Ovary (tissue), 9 donors: ENCODE measurements around the gene CRAMP1. TPM values are rescaled to one million over a fixed set of nuclear protein-coding genes. Genes with fewer than 3 reads are reported as not detected.
"Not testable (repeated sequence)": the region's sequence is repeated elsewhere in the genome, so short reads cannot be mapped to it uniquely, and the experiment has no call there.

Experiments
- DNase-seq, 5 donors: peaks; one replicate each; pipeline ENCODE4 v3.0.0-alpha.2; 2019 to 2020
- H3K27ac ChIP-seq, 2 donors: fragments of 200-600 bp; one replicate each; pipeline versions ENCODE4 v1.5.1 to v1.8.0; 2019 to 2022
- H3K27me3 ChIP-seq: fragments of 200-600 bp; one replicate; pipeline ENCODE4 v1.8.0; 2022
- H3K36me3 ChIP-seq: fragments of 200-600 bp; sonication (generic); one replicate; pipeline ENCODE4 v1.5.1; 2019
- H3K4me1 ChIP-seq: one replicate; pipeline ENCODE4 v1.8.1; 2013; ENCODE audit warnings: mild to moderate bottlenecking, moderate library complexity; ENCODE audit not compliant: insufficient read depth
- H3K4me3 ChIP-seq: fragments of 200-600 bp; sonication (generic); one replicate; pipeline ENCODE4 v1.5.1; 2017
- H3K9me3 ChIP-seq, 2 donors: fragments of 200-600 bp in 1 of 2; sonication (generic) in 1 of 2; one replicate each; pipeline versions ENCODE4 v1.5.1 to v1.8.1; 2013 to 2019; ENCODE audit warnings: mild to moderate bottlenecking in 1 of 2, moderate library complexity in 1 of 2
- EP300 ChIP-seq: sonication (generic); formaldehyde crosslinking; IDR thresholded peaks from one replicate; pipeline ENCODE4 v1.6.1; 2017; ENCODE audit warnings: antibody characterized with exemption
- POLR2A ChIP-seq: fragments of 450-650 bp; IDR thresholded peaks from one replicate; pipeline ENCODE4 v1.6.1; 2017; ENCODE audit warnings: antibody characterized with exemption, mild to moderate bottlenecking, moderate library complexity
- WGBS, 3 donors: extraction: QIAGEN DNeasy Blood & Tissue Kit in 1 of 3; methylation state at CpG; one replicate each; pipeline versions ENCODE4 v1.1.5 to v1.1.7; 2013 to 2017; 5-methylcytosine and 5-hydroxymethylcytosine counted together
- intact Hi-C, 4 donors: fragments of 100-400 bp; cut with DNase I; formaldehyde crosslinking; loops; one replicate each; pipeline versions ENCODE4 v1.11.0 to v1.15.1; 2022 to 2023
- polyA plus RNA-seq, 2 donors: library from polyadenylated mRNA; stranded (reverse); fragments of 200-250 nt in 1 of 2; fragments of 350-450 nt in 1 of 2; fragmentation: Illumina TruSeq in 1 of 2; extraction: RNeasy Lipid Tissue Mini Kit (QIAGEN cat#74804) in 1 of 2; gene quantifications; one replicate each; pipeline ENCODE4 v1.2.3, GENCODE V29; 2013 to 2014
- total RNA-seq, 7 donors: library from RNA; depleted of rRNA in 2 of 7; stranded (reverse); fragments of >200 nt in 2 of 7; fragmentation: NEBNext Ultra II Directional in 3 of 7; extraction: Animal tissue kit (Norgen Biotek cat#: 25700) in 3 of 7; gene quantifications; one replicate each; pipeline versions ENCODE4 v1.1.0 to v1.2.4, GENCODE V29; 2016 to 2023
- TF ChIP-seq, protein P1 (sequence below), 3 donors: fragments of 450-650 bp in 2 of 3; fragments of 200-600 bp in 1 of 3; IDR thresholded peaks; one replicate each; pipeline versions ENCODE4 v1.5.1 to v1.8.0; 2016 to 2022; ENCODE audit warnings: antibody characterized with exemption in 3 of 3, mild to moderate bottlenecking in 1 of 3
- donor health status: DM: no; HTN: no; CAD: no; lungs with moderate emphysema.
- donor health status: DM: no; HTN: no; CAD: no.
- donor health status: Bipolar disorder and iron deficiency.
- donor health status: DM: yes; HTN: yes; CAD: no.
- donor health status: DM: no; HTN: no; CAD: no.
- donor health status: DM: yes; HTN: yes; CAD: no.

Gene CRAMP1
- total and polyA plus RNA-seq, 9 donors, result 6.9 to 21.0 (median 17.4) TPM

DNA sequence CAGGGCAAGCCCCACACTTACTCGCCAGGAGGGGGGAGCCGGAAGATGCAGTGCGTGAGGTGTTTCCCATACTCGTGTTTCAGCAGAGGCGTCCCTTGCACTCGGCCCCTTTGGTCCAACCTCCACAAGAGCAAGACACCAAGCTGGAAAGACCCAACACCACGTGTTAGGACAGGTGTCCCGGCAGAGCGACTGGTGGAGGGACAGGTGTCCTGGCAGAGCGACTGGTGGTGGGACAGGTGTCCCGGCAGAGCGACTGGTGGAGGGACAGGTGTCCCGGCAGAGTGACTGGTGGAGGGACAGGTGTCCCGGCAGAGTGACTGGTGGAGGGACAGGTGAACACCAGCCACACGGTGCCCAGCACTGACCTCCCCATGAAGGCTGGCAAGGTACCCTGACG lies 19.7 kb upstream of the CRAMP1 start:
- 90 to 94% (median 90%) methylated on average over 16 of the region's 16 CpGs for WGBS, 3 donors
- no peaks in the 10 kb centered on the region for H3K36me3 ChIP-seq
- no peaks in the 10 kb centered on the region for H3K9me3 ChIP-seq
- H3K27ac ChIP-seq, result no peak overlapping the region
- H3K27me3 ChIP-seq, result no peaks in the 10 kb centered on the region
- no peak overlapping the region for H3K4me3 ChIP-seq
- DNase-seq, result no peak
- TF ChIP-seq, protein P1, sequence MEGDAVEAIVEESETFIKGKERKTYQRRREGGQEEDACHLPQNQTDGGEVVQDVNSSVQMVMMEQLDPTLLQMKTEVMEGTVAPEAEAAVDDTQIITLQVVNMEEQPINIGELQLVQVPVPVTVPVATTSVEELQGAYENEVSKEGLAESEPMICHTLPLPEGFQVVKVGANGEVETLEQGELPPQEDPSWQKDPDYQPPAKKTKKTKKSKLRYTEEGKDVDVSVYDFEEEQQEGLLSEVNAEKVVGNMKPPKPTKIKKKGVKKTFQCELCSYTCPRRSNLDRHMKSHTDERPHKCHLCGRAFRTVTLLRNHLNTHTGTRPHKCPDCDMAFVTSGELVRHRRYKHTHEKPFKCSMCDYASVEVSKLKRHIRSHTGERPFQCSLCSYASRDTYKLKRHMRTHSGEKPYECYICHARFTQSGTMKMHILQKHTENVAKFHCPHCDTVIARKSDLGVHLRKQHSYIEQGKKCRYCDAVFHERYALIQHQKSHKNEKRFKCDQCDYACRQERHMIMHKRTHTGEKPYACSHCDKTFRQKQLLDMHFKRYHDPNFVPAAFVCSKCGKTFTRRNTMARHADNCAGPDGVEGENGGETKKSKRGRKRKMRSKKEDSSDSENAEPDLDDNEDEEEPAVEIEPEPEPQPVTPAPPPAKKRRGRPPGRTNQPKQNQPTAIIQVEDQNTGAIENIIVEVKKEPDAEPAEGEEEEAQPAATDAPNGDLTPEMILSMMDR (IDR thresholded peaks at IDR 0.05), result no peak
- TF ChIP-seq EP300 (no peak), POLR2A (no peak)
- no peaks in the 10 kb centered on the region for H3K4me1 ChIP-seq
- intact Hi-C loops, result no loop called here

DNA sequence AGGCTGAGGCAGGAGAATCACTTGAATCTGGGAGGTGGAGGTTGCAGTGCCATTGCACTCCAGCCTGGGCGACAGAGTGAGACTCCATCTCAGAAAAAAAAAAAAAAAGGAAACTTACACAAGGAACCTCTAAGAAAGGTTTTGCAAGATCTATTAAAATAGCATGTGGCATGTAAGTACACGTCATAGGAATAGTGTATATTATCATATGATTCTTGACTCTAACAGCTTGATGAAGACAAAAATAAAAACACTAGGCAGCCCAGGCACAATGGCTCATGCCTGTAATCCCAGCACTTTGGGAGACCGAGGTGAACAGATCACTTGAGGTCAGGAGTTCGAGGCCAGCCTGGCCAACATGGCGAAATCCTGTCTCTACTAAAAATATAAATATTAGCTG lies 16.6 kb upstream of the CRAMP1 start:
- 71 to 84% (median 73%) methylated on average over 5 of the region's 5 CpGs for whole genome bisulfite sequencing, 3 donors
- H3K9me3 ChIP-seq, H3K27me3 ChIP-seq, intact Hi-C loops, H3K4me3 ChIP-seq, H3K27ac ChIP-seq, H3K4me1 ChIP-seq, DNase-seq, H3K36me3 ChIP-seq: not testable (repeated sequence)

DNA sequence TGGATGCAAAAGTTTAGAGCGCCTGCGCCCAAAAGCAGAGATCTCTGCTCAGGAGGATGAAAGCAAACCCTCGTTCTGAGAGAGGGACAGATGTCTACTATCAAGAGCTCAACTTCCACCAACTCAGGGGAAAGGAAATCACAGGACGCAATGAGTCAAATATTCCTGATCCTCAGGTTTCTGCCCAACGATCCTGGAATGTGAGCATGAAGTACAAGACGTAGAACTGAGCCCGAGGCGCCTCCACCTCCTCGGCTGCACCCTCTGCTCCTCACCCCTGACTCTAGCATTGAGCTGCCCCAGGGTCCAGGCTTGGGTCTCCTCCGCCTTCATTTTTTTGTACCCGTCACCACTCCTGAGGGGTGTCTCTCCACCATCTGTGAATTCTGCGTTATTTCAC lies 15.6 kb upstream of the CRAMP1 start:
- Histone ChIP-seq H3K4me3 (no peak overlapping the region), H3K36me3 (no peaks in the 10 kb centered on the region), H3K27me3 (no peaks in the 10 kb centered on the region), H3K9me3 (no peaks in the 10 kb centered on the region), H3K4me1 (no peaks in the 10 kb centered on the region), H3K27ac (no peak overlapping the region)
- 74 to 83% (median 80%) methylated on average over 12 of the region's 12 CpGs for WGBS, 3 donors
- DNase-seq, result no peak
- intact Hi-C loops, result no loop called here
- no peak for TF ChIP-seq POLR2A

DNA sequence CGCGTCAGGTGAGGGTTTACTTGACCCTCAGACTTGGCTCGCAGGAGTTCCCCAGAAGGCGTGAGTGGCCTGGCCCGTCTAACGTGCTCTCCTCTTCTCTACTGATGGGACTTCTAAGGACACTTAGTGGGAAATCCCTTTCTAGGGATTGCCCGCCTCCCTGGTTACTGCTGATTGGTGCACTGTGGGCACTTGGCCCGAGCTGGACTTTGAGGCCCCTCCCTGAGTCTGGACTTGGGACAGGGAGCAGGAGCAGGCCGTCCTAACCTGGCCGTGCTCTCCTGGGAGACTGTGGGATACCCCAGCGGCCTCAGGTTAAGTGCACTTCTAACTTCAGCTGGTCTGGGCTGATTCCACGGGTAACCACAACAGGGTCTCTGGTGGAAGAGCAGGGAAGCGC lies 15.0 kb upstream of the CRAMP1 start:
- Histone ChIP-seq H3K4me1 (no peaks in the 10 kb centered on the region), H3K9me3 (no peaks in the 10 kb centered on the region), H3K4me3 (no peak overlapping the region), H3K27me3 (no peaks in the 10 kb centered on the region), H3K36me3 (no peaks in the 10 kb centered on the region), H3K27ac (no peak overlapping the region)
- 86 to 89% (median 87%) methylated on average over 13 of the region's 13 CpGs for whole genome bisulfite sequencing, 3 donors
- DNase-seq, result no peak
- no peak for TF ChIP-seq POLR2A
- TF ChIP-seq, protein P1 (IDR thresholded peaks at IDR 0.05), result no peak
- no peak for TF ChIP-seq EP300
- intact Hi-C loops, result no loop called here

DNA sequence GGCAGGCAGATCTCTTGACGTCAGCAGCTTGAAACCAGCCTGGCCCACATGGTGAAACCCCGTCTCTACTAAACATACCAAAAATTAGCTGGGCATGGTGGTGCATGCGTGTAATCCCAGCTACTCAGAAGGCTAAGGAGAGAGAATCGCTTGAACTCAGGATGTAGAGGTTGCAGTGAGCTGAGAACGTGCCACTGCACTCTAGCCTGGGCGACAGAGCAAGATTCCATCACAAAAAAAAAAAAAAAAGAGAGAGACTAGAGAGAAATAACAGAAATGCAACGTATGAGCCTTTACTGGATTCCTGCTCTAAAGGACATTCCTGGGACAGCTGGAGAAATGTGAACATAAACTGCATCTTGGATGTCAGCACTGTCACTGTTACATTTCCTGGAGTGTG lies 11.1 kb upstream of the CRAMP1 start:
- TF ChIP-seq, protein P1 (IDR thresholded peaks at IDR 0.05), result no peak
- TF ChIP-seq EP300, result no peak
- TF ChIP-seq POLR2A, result no peak
- Histone ChIP-seq H3K9me3 (no peaks in the 10 kb centered on the region), H3K36me3 (no peaks in the 10 kb centered on the region), H3K27me3 (no peaks in the 10 kb centered on the region), H3K27ac (no peak overlapping the region), H3K4me1 (no peaks in the 10 kb centered on the region), H3K4me3 (no peak overlapping the region)
- 86 to 87% (median 87%) methylated on average over 7 of the region's 7 CpGs for WGBS, 3 donors
- intact Hi-C loops, result no loop called here
- no peak for DNase-seq

DNA sequence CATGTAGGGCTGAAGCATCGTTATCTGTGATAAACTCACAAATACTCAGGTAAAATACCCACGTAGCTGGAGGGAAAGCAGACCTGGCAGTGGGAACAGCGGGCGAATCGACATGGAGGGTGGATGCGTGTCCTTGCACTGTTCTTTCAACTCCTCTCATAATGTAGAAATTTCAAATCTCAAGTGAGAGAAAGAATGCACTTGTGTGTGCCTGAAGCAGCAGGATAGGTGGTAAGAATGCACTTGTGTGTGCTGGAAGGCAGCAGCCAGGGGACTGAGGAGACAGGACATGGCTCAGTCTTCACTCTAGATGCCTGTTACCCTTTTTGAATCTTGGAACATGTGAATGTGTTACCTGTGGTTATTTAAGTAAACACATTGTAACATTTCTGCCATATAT lies 10.7 kb upstream of the CRAMP1 start:
- no peak for DNase-seq
- no peak overlapping the region for H3K27ac ChIP-seq
- TF ChIP-seq POLR2A (no peak), EP300 (no peak)
- TF ChIP-seq, protein P1 (IDR thresholded peaks at IDR 0.05), result no peak
- WGBS, 3 donors, result 92 to 97% (median 95%) methylated on average over 6 of the region's 6 CpGs
- H3K4me1 ChIP-seq, result no peaks in the 10 kb centered on the region
- H3K27me3 ChIP-seq, result no peaks in the 10 kb centered on the region
- intact Hi-C loops, result no loop called here
- no peaks in the 10 kb centered on the region for H3K9me3 ChIP-seq
- no peaks in the 10 kb centered on the region for H3K36me3 ChIP-seq
- no peak overlapping the region for H3K4me3 ChIP-seq
